ENCODE results near the gene HDAC7. TPM values are rescaled to one million over a fixed set of nuclear protein-coding genes. Genes with fewer than 3 reads are reported as not detected.
A peak's percentile ranks its signal among the peaks of the same experiment; 100 is the strongest.

HDAC7 gene
- total and polyA plus RNA-seq, 2 experiments from 2014 or later, result 19.0 to 41.2 TPM

GRCh38 chr12:47773858-47774580 is 45.7 kb downstream of the HDAC7 start:
- Histone ChIP-seq H3K4me1 (ENCODE audit: insufficient read depth) (peaks cover 1% of the 10 kb centered on the region), H2AFZ (peak overlapping the region; percentile 99), H3K4me3 (peak overlapping the region; percentile 97), H3K36me3 (replicated peaks; ENCODE audit: insufficient read depth, low read depth) (no peaks in the 10 kb centered on the region), H3K9me2 (replicated peaks; ENCODE audit: insufficient read depth) (no peaks in the 10 kb centered on the region), H4K20me1 (ENCODE audit: insufficient read depth, poor library complexity, severe bottlenecking) (no peaks in the 10 kb centered on the region), H3K79me2 (peaks cover 3% of the 10 kb centered on the region), H3K27me3 (no peaks in the 10 kb centered on the region), H3K9me3 (ENCODE audit: low read depth) (no peaks in the 10 kb centered on the region), H3K4me2 (peak overlapping the region; percentile 83), H3K27ac (no peak overlapping the region)
- no peak for DNase-seq (ENCODE audit: low spot score)
- TF ChIP-seq EZH2phosphoT487 (IDR thresholded peaks at IDR 0.05; ENCODE audit: low read depth, severe bottlenecking, unreplicated experiment) (no peak), CTCF (IDR thresholded peaks at IDR 0.05; ENCODE audit: poor library complexity) (no peak), EZH2 (IDR thresholded peaks at IDR 0.05; ENCODE audit: borderline replicate concordance) (no peak)
- WGBS (ENCODE audit: low lambda C conversion rate, missing lambda C conversion rate), result 64% methylated on average over 14 of the region's 14 CpGs

GRCh38 chr12:47773062-47773857 is 46.4 kb downstream of the HDAC7 start, which contains the start of gene SLC48A1:
Gene SLC48A1, plus strand, starts transcription at chr12:47773238. Its CDS starts 67 bp downstream, at chr12:47773305.
- WGBS (ENCODE audit: low lambda C conversion rate, missing lambda C conversion rate), result 0% methylated on average over 53 of the region's 106 CpGs
- Histone ChIP-seq H2AFZ (peak within 1 kb of the TSS; percentile 99), H3K4me2 (peak within 1 kb of the TSS; percentile 83), H4K20me1 (ENCODE audit: insufficient read depth, poor library complexity, severe bottlenecking) (no peaks in the 10 kb centered on the region), H3K4me3 (peak within 1 kb of the TSS; percentile 97), H3K9me3 (ENCODE audit: low read depth) (no peaks in the 10 kb centered on the region), H3K27ac (peak within 1 kb of the TSS; percentile 85), H3K4me1 (ENCODE audit: insufficient read depth) (peaks cover 9% of the 10 kb centered on the region), H3K36me3 (replicated peaks; ENCODE audit: insufficient read depth, low read depth) (no peaks in the 10 kb centered on the region), H3K27me3 (no peaks in the 10 kb centered on the region), H3K79me2 (peaks cover 3% of the 10 kb centered on the region), H3K9me2 (replicated peaks; ENCODE audit: insufficient read depth) (no peaks in the 10 kb centered on the region)
- DNase-seq (ENCODE audit: low spot score), result peak; percentile 91
- no peak for TF ChIP-seq EZH2 (IDR thresholded peaks at IDR 0.05; ENCODE audit: borderline replicate concordance)
- TF ChIP-seq CTCF (IDR thresholded peaks at IDR 0.05; ENCODE audit: poor library complexity), result peak; percentile 33

- Histone ChIP-seq H3K4me3 (peak overlapping the region; percentile 26), H3K36me3 (replicated peaks; ENCODE audit: insufficient read depth, low read depth) (no peaks in the 10 kb centered on the region), H3K9me2 (replicated peaks; ENCODE audit: insufficient read depth) (no peaks in the 10 kb centered on the region), H3K27ac (peak overlapping the region; percentile 27), H3K9me3 (ENCODE audit: low read depth) (no peaks in the 10 kb centered on the region), H2AFZ (peak overlapping the region; percentile 89), H3K4me1 (ENCODE audit: insufficient read depth) (peaks cover 9% of the 10 kb centered on the region), H3K27me3 (no peaks in the 10 kb centered on the region), H4K20me1 (ENCODE audit: insufficient read depth, poor library complexity, severe bottlenecking) (no peaks in the 10 kb centered on the region), H3K4me2 (peak overlapping the region; percentile 83), H3K79me2 (peaks cover 3% of the 10 kb centered on the region)
- no peak for DNase-seq (ENCODE audit: low spot score)
- TF ChIP-seq CTCF (IDR thresholded peaks at IDR 0.05; ENCODE audit: poor library complexity), result no peak
- no peak for TF ChIP-seq EZH2 (IDR thresholded peaks at IDR 0.05; ENCODE audit: borderline replicate concordance)
- no peak for TF ChIP-seq EZH2phosphoT487 (IDR thresholded peaks at IDR 0.05; ENCODE audit: low read depth, severe bottlenecking, unreplicated experiment)
- 21% methylated on average over 17 of the region's 17 CpGs for WGBS (ENCODE audit: low lambda C conversion rate, missing lambda C conversion rate)
These were observed 47.0 kb downstream of the HDAC7 start for GRCh38 chr12:47772738-47773061.

Data from hepatocyte (in vitro differentiated cells).